ENCODE measurements around the gene TMEM179. TPM values are rescaled to one million over a fixed set of nuclear protein-coding genes. Genes with fewer than 3 reads are reported as not detected.

Gene TMEM179
- total RNA-seq, 1 donor from 2014 or later = 29.2 TPM

GRCh38 chr14:104544362-104544961 is 60.1 kb downstream of the TMEM179 start:
- no peak for DNase-seq

GRCh38 chr14:104542871-104543830 is 61.4 kb downstream of the TMEM179 start:
- no peak for DNase-seq

- DNase-seq = no peak
Observed at GRCh38 chr14:104541905-104542465, 62.6 kb downstream of the TMEM179 start.

Other genes with a start within 250 kb of the TMEM179 start
- not detected for gene C14orf180, start 25.0 kb downstream of the TMEM179 start, total RNA-seq
- 8.4 TPM for gene INF2, start 84.8 kb upstream of the TMEM179 start, total RNA-seq
- gene ADSS1, start 119.5 kb upstream of the TMEM179 start, total RNA-seq = 4.8 TPM
- gene SIVA1, start 148.4 kb upstream of the TMEM179 start, total RNA-seq = 21.2 TPM
- 102 TPM for gene AKT1, start 191.0 kb upstream of the TMEM179 start, total RNA-seq
- gene ZBTB42, start 196.3 kb upstream of the TMEM179 start, total RNA-seq = 0.94 TPM

Measured in occipital lobe (tissue), 2 donors.